Common myeloid progenitor, CD34-positive (primary cell): Measurements from ENCODE around the gene COPG1.

Experiments
- CTCF ChIA-PET: fragments of 350-600 bp; sonication (Branson Sonifier 250); formaldehyde crosslinking; loops from one replicate; lab custom pipeline; 2021; ENCODE audit warnings: antibody characterized with exemption; lab: Charles Lee
- POLR2A ChIA-PET: fragments of 350-600 bp; sonication (Branson Sonifier 250); formaldehyde crosslinking; loops from one replicate; lab custom pipeline; 2021; ENCODE audit warnings: antibody characterized with exemption; lab: Charles Lee
- DNase-seq, 3 donors: peaks; one replicate each; pipeline versions ENCODE4 v3.0.0 to v3.0.0-alpha.2; 2013
- H3K27ac ChIP-seq, 2 experiments: 1 replicate in 1 of 2; 2 replicates in 1 of 2; pipeline ENCODE4 v1.7.0; 2013; ENCODE audit warnings: inconsistent platforms in 2 of 2, low read length in 2 of 2, mild to moderate bottlenecking in 2 of 2, low read depth in 1 of 2, moderate library complexity in 1 of 2; ENCODE audit not compliant: severe bottlenecking in 2 of 2, insufficient read depth in 1 of 2, poor library complexity in 1 of 2
- H3K27me3 ChIP-seq, 5 experiments: replicated peaks in 2 of 5; 1 replicate in 3 of 5; 2 replicates in 2 of 5; pipeline versions ENCODE4 v1.6.1 to v1.7.0; 2013; ENCODE audit warnings: low read length in 4 of 5, mild to moderate bottlenecking in 2 of 5, moderate library complexity in 2 of 5, inconsistent platforms in 1 of 5; ENCODE audit not compliant: insufficient read depth in 5 of 5, control insufficient read depth in 4 of 5
- H3K36me3 ChIP-seq, 4 experiments: 1 replicate in 2 of 4; 2 replicates in 2 of 4; pipeline versions ENCODE4 v1.6.1 to v1.7.0; 2013; ENCODE audit warnings: low read length in 3 of 4, control low read depth in 1 of 4, mild to moderate bottlenecking in 1 of 4; ENCODE audit not compliant: control insufficient read depth in 4 of 4, insufficient read depth in 4 of 4
- H3K4me1 ChIP-seq, 4 experiments: 1 replicate in 3 of 4; 2 replicates in 1 of 4; pipeline versions ENCODE4 v1.6.1 to v1.7.1; 2013; ENCODE audit warnings: low read length in 3 of 4, mild to moderate bottlenecking in 3 of 4, control low read depth in 1 of 4, inconsistent platforms in 1 of 4, moderate library complexity in 1 of 4; ENCODE audit not compliant: control insufficient read depth in 4 of 4, insufficient read depth in 4 of 4; ENCODE audit errors: control extremely low read depth in 1 of 4
- H3K4me3 ChIP-seq, 7 experiments: 1 replicate in 4 of 7; 2 replicates in 3 of 7; pipeline versions ENCODE4 v1.5.1 to v1.7.0; 2013; ENCODE audit warnings: mild to moderate bottlenecking in 7 of 7, low read length in 6 of 7, moderate library complexity in 6 of 7, inconsistent platforms in 2 of 7, low read depth in 2 of 7, control low read depth in 1 of 7; ENCODE audit not compliant: insufficient read depth in 4 of 7, control insufficient read depth in 1 of 7; ENCODE audit errors: extremely low read depth in 1 of 7
- H3K9me3 ChIP-seq, 5 experiments: 1 replicate in 4 of 5; 2 replicates in 1 of 5; pipeline versions ENCODE4 v1.6.1 to v1.7.1; 2013; ENCODE audit warnings: low read length in 4 of 5, mild to moderate bottlenecking in 2 of 5, inconsistent platforms in 1 of 5, low read depth in 1 of 5, moderate library complexity in 1 of 5; ENCODE audit not compliant: control insufficient read depth in 4 of 5, insufficient read depth in 2 of 5; ENCODE audit errors: control extremely low read depth in 1 of 5
- WGBS: methylation state at CpG from one replicate; pipeline ENCODE4 v1.1.5; 2013; ENCODE audit not compliant: insufficient coverage; 5-methylcytosine and 5-hydroxymethylcytosine counted together

COPG1 gene

DNA sequence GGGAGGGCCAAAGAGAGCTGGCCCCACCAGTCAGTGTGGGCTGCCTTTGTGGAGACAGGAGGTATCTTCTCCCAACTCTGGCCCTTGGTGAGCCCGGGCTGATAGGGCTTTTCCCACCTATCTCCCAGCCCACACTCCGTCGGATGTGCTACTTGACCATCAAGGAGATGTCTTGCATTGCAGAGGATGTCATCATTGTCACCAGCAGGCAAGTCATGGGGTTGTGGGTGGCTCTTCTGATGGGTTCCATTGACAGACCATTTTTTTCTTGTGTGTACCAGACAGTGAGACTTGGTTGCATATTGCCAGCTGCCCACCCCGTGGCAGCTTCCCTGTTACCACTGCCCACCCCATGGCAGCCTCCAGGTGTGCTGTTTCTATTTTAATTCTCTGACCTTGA lies 3.3 kb downstream of the COPG1 start:
- DNase-seq = no peak
- Histone ChIP-seq H3K27me3 (no peaks in the 10 kb centered on the region), H3K4me1 (peaks cover 6 to 24% (median 23%) of the 10 kb centered on the region in 4 experiments), H3K36me3 (peaks cover 21 to 53% (median 46%) of the 10 kb centered on the region in 4 experiments), H3K9me3 (no peaks in the 10 kb centered on the region), H3K27ac (no peak overlapping the region), H3K4me3 (no peak overlapping the region)
- CTCF ChIA-PET = interaction anchor here (1.2 to 1.5 kb wide), 3 partner anchors 25 to 107 kb away, joined by 3 read pairs; no protein-coding TSS in a partner anchor
- POLR2A ChIA-PET = interaction anchor here (0.6 kb wide), 1 partner anchor 10 kb away, joined by 6 read pairs; no protein-coding TSS in a partner anchor
- WGBS = 100% methylated on average over 3 of the region's 4 CpGs

DNA sequence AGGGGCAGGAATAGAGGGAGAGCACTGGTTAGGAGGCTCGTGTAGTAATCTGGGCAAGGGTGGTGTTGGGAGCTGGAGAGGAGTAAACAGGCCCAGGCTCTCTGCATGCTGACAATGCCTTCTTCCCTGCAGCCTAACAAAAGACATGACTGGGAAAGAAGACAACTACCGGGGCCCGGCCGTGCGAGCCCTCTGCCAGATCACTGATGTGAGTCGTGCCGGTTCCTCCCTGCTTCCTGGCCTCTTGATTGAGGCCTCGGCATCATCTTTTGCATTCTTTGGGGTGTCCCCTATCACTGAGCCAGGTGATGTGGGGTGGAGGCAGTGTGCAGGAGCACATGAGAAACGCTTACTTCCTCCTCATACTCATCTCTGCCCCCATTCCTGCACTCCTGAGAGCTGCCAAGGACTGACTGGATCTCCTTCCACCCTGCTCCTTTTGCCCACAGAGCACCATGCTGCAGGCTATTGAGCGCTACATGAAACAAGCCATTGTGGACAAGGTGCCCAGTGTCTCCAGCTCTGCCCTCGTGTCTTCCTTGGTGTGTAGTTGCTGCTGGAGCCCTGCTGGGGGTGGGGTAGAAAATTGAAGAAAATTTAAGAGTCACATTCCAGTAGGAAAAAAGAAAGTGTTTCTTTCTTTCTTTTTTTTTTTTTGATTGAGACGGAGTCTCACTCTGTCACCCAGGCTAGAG lies 5.3 kb downstream of the COPG1 start:
- CTCF ChIA-PET = interaction anchor here (0.7 to 2.6 kb wide), 4 partner anchors 9 to 327 kb away, joined by 3 to 11 read pairs (median 4); no protein-coding TSS in a partner anchor
- no peaks in the 10 kb centered on the region for H3K27me3 ChIP-seq
- 92% methylated on average over 4 of the region's 12 CpGs for WGBS
- H3K27ac ChIP-seq = no peak overlapping the region
- no peak for DNase-seq
- POLR2A ChIA-PET = interaction anchor here (0.7 kb wide), 1 partner anchor 237 kb away, joined by 3 read pairs; no protein-coding TSS in a partner anchor
- H3K36me3 ChIP-seq = peaks cover 23 to 68% (median 59%) of the 10 kb centered on the region in 4 experiments
- H3K4me1 ChIP-seq = peaks cover 6 to 10% (median 10%) of the 10 kb centered on the region in 4 experiments
- H3K9me3 ChIP-seq = no peaks in the 10 kb centered on the region
- H3K4me3 ChIP-seq = no peak overlapping the region

DNA sequence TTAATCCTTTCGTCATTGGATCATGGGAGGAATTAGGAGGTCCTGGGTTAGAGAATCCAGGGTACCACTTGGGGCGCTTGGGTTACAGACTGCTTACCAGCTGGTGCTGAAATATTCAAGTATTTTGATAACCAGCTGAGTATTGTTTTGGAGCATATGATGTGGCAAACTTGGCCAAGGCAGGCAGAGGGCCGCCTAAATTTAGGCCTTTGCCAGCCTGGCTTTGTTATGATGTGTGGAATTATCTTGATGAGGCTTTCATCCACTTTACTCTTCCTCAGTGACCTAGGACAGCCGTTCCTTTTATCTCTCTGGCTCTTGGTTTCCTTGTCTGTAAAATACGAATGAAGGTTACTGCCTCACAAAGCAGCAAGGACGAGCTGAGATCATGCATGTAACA lies 6.9 kb downstream of the COPG1 start:
- Histone ChIP-seq H3K9me3 (no peaks in the 10 kb centered on the region), H3K27me3 (no peaks in the 10 kb centered on the region), H3K4me1 (no peaks in the 10 kb centered on the region), H3K36me3 (peaks cover 34 to 84% (median 74%) of the 10 kb centered on the region in 4 experiments), H3K4me3 (no peak overlapping the region), H3K27ac (no peak overlapping the region)
- ChIA-PET CTCF (interaction anchor here (1.1 to 2.6 kb wide), 2 partner anchors 10 to 13 kb away, joined by 3 to 11 read pairs; no protein-coding TSS in a partner anchor), POLR2A (no interaction called here)
- WGBS = 98% methylated on average over 5 of the region's 6 CpGs
- DNase-seq = no peak

DNA sequence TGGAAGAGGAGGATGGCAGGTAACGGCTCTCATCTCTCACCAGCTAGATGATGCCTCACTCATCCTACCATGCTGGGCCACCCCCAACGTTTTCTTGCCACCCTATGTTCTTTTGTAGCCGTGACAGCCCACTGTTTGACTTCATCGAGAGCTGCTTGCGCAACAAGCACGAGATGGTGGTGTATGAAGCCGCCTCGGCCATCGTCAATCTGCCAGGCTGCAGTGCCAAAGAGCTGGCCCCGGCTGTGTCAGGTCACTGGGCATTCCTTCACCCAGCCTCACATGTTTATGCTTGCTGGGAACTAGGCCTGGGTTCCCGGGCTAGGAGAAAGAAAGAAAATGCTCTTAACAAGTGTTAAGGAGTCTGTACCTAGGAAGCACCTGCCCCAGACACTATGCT lies 8.2 kb downstream of the COPG1 start:
- POLR2A ChIA-PET = no interaction called here
- CTCF ChIA-PET = interaction anchor here (2.6 kb wide), 1 partner anchor 11 kb away, joined by 11 read pairs; no protein-coding TSS in a partner anchor
- WGBS = 94% methylated on average over 9 of the region's 11 CpGs
- Histone ChIP-seq H3K27ac (no peak overlapping the region), H3K4me3 (no peak overlapping the region), H3K27me3 (no peaks in the 10 kb centered on the region), H3K9me3 (no peaks in the 10 kb centered on the region), H3K4me1 (no peaks in the 10 kb centered on the region), H3K36me3 (peaks cover 34 to 89% (median 72%) of the 10 kb centered on the region in 4 experiments)
- DNase-seq = no peak

DNA sequence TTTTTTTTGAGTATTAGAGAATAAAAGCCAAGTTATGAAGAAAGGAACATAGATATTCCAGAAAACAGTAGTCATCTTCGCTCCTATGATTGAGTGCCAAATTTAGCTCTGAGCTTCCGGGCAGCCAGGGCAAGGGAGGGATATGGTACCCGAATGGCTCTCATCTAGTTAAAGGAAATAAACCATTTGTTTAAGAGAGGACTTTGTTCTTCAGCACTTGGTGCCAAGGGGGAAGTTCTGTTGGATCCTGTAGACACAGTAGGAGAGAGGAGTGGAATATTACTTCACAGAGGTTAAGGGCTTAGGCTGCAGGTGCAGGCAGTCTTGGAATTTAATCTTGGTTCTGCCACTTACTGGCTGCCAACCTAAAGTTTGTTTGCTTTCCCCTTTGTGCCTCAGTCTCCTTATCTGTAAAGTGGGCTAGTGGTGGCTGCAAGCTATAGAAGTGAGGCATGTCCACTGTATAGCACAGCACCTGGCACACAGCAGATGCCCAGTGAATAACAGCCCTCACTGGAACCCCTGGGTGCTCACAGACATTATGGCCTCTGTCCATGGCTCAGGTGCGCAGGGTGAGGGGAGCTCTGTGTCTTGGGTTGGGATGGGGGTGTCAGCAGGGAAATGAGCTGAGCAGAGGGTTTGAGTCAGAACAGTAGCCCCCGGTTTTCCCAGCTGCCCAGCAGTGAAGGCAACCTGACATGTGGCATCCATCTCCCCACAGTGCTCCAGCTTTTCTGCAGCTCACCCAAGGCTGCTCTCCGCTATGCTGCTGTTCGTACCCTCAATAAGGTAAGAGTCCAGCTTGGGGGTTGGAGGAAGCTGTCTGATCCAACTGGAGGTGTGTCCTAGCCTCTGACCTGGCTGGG lies 10.4 kb downstream of the COPG1 start:
- no peak for DNase-seq
- ChIA-PET POLR2A (no interaction called here), CTCF (no interaction called here)
- Histone ChIP-seq H3K27ac (no peak overlapping the region), H3K36me3 (peaks cover 39 to 90% (median 73%) of the 10 kb centered on the region in 4 experiments), H3K27me3 (no peaks in the 10 kb centered on the region), H3K4me1 (no peaks in the 10 kb centered on the region), H3K9me3 (no peaks in the 10 kb centered on the region), H3K4me3 (no peak overlapping the region)
- 98% methylated on average over 6 of the region's 7 CpGs for WGBS

DNA sequence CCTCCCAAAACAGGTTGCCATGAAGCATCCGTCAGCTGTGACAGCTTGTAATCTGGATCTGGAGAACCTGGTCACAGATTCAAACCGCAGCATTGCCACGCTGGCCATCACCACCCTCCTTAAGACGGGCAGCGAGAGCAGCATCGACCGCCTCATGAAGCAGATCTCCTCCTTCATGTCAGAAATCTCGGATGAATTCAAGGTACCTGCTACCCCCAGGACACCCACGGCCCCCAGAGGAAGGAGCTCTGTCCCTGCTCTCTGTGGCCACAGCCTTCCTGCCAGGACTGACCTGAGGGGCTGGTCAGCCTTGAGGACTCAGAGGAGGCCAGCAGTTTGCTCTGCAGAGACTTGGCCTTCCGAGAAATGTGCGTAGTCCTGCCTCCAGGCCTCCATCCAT lies 11.2 kb downstream of the COPG1 start:
- H3K27ac ChIP-seq = no peak overlapping the region
- ChIA-PET CTCF (interaction anchor here (1.2 to 1.6 kb wide), 3 partner anchors 14 to 41 kb away, joined by 4 to 5 read pairs (median 4); no protein-coding TSS in a partner anchor), POLR2A (interaction anchor here (0.8 kb wide), 2 partner anchors 30 to 54 kb away, joined by 3 to 6 read pairs; no protein-coding TSS in a partner anchor)
- no peaks in the 10 kb centered on the region for H3K4me1 ChIP-seq
- DNase-seq = no peak
- H3K4me3 ChIP-seq = no peak overlapping the region
- no peaks in the 10 kb centered on the region for H3K9me3 ChIP-seq
- H3K36me3 ChIP-seq = peaks cover 42 to 89% (median 77%) of the 10 kb centered on the region in 4 experiments
- no peaks in the 10 kb centered on the region for H3K27me3 ChIP-seq
- WGBS = 97% methylated on average over 11 of the region's 11 CpGs
